ENCODE results near the gene SMIM28. TPM values are rescaled to one million over a fixed set of nuclear protein-coding genes. Genes with fewer than 3 reads are reported as not detected.

Gene SMIM28
- total RNA-seq, 2 donors from 2014 or later: not detected

GRCh38 chr6:138404666-138405337 is 27.1 kb downstream of the SMIM28 start:
- H3K27me3 ChIP-seq (replicated peaks; ENCODE audit: insufficient read depth): no peaks in the 10 kb centered on the region
- H3K27ac ChIP-seq: peak overlapping the region; percentile 87 to 89
- peaks cover 25% of the 10 kb centered on the region for H3K36me3 ChIP-seq
- TF ChIP-seq, protein P1, sequence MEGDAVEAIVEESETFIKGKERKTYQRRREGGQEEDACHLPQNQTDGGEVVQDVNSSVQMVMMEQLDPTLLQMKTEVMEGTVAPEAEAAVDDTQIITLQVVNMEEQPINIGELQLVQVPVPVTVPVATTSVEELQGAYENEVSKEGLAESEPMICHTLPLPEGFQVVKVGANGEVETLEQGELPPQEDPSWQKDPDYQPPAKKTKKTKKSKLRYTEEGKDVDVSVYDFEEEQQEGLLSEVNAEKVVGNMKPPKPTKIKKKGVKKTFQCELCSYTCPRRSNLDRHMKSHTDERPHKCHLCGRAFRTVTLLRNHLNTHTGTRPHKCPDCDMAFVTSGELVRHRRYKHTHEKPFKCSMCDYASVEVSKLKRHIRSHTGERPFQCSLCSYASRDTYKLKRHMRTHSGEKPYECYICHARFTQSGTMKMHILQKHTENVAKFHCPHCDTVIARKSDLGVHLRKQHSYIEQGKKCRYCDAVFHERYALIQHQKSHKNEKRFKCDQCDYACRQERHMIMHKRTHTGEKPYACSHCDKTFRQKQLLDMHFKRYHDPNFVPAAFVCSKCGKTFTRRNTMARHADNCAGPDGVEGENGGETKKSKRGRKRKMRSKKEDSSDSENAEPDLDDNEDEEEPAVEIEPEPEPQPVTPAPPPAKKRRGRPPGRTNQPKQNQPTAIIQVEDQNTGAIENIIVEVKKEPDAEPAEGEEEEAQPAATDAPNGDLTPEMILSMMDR (IDR thresholded peaks at IDR 0.05): no peak
- ATAC-seq (ENCODE audit: insufficient number of reproducible peaks, low FRiP score, low read depth) (peak; percentile 10), DNase-seq (ENCODE audit: low spot score) (no peak)
- H3K9me3 ChIP-seq: no peaks in the 10 kb centered on the region
- peaks cover 0 to 14% of the 10 kb centered on the region in 2 donors for H3K4me1 ChIP-seq (ENCODE audit: control insufficient read depth in 1 of 2, low read depth in 2 of 2)
- H3K4me3 ChIP-seq: peak overlapping the region; percentile 83

- H3K4me1 ChIP-seq (ENCODE audit: control insufficient read depth in 1 of 2, low read depth in 2 of 2): peaks cover 0 to 14% of the 10 kb centered on the region in 2 donors
- ATAC-seq (ENCODE audit: insufficient number of reproducible peaks, low FRiP score, low read depth) (no peak), DNase-seq (ENCODE audit: low spot score) (no peak)
- H3K36me3 ChIP-seq: peaks cover 30% of the 10 kb centered on the region
- H3K27ac ChIP-seq: no peak overlapping the region
- no peaks in the 10 kb centered on the region for H3K9me3 ChIP-seq
- H3K27me3 ChIP-seq (replicated peaks; ENCODE audit: insufficient read depth): no peaks in the 10 kb centered on the region
- TF ChIP-seq, protein P1 (IDR thresholded peaks at IDR 0.05): no peak
- no peak overlapping the region for H3K4me3 ChIP-seq
Measured at GRCh38 chr6:138405816-138406413, 28.2 kb downstream of the SMIM28 start.

- no peak for DNase-seq (ENCODE audit: low spot score)
- H3K36me3 ChIP-seq: peaks cover 31% of the 10 kb centered on the region
- TF ChIP-seq, protein P1 (IDR thresholded peaks at IDR 0.05): no peak
Measured at GRCh38 chr6:138406443-138406842, 28.7 kb downstream of the SMIM28 start.

DNA sequence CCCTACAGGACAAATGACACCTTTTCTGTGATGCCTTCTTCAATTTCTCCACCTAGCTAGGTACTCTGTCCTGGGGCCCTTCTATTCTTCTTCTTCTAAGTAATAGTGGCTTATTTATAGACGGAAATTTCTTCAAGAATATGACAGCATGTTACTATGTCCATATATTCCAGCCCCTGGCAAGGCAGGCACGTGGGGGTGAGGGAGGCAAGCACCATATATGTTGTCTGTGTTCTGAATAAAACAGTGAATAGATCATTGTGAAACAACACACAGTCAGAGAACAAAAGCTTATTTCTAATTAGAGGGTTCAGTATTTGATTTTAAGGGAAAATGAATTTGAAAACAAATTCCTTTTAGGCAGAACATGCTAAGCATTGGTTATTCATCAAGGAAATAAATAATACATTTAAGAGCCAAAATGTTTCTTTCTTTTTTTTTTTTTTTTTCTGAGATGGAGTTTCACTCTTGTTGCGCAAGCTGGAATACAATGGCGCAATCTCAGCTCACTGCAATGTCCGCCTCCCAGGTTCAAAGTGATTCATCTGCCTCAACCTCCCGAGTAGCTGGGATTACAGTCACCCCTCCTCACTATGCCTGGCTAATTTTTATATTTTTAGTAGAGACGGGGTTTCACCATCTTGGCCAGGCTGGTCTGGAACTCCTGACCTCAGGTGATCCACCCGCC is 32.5 kb downstream of the SMIM28 start:
- Histone ChIP-seq H3K9me3 (no peaks in the 10 kb centered on the region), H3K4me1 (ENCODE audit: control insufficient read depth in 1 of 2, low read depth in 2 of 2) (peaks cover 0 to 4% of the 10 kb centered on the region in 2 donors), H3K4me3 (no peak overlapping the region), H3K27ac (no peak overlapping the region), H3K36me3 (peaks cover 49% of the 10 kb centered on the region), H3K27me3 (replicated peaks; ENCODE audit: insufficient read depth) (no peaks in the 10 kb centered on the region)
- TF ChIP-seq, protein P1 (IDR thresholded peaks at IDR 0.05): no peak
- DNase-seq (ENCODE audit: low spot score): no peak
- no peak for ATAC-seq (ENCODE audit: insufficient number of reproducible peaks, low FRiP score, low read depth)

More at GRCh38 chr6:138406443-138406842, 28.7 kb downstream of the SMIM28 start:
- Histone ChIP-seq H3K4me3 (no peak overlapping the region), H3K9me3 (no peaks in the 10 kb centered on the region), H3K4me1 (ENCODE audit: control insufficient read depth in 1 of 2, low read depth in 2 of 2) (peaks cover 0 to 14% of the 10 kb centered on the region in 2 donors), H3K27me3 (replicated peaks; ENCODE audit: insufficient read depth) (no peaks in the 10 kb centered on the region), H3K27ac (no peak overlapping the region)
- ATAC-seq (ENCODE audit: insufficient number of reproducible peaks, low FRiP score, low read depth): no peak

Data from thoracic aorta (tissue), 2 donors.